ENCODE measurements around the gene MGAT1.
"Not testable (repeated sequence)": the region's sequence is repeated elsewhere in the genome, so short reads cannot be mapped to it uniquely, and the experiment has no call there.

The MGAT1 gene

GRCh38 chr5:180803181-180804128 lies 849 bp upstream of the MGAT1 start:
- no peak for DNase-seq

- DNase-seq, result no peak
Observed at GRCh38 chr5:180801596-180802324, 846 bp downstream of the MGAT1 start.

- DNase-seq, result peak; percentile 90
Observed at GRCh38 chr5:180799902-180800801, 2.5 kb downstream of the MGAT1 start.

GRCh38 chr5:180799194-180799593 lies 3.4 kb downstream of the MGAT1 start:
- no peak for DNase-seq

GRCh38 chr5:180798193-180798592 lies 4.4 kb downstream of the MGAT1 start:
- no peak for DNase-seq

- no peak for DNase-seq
Observed at GRCh38 chr5:180797256-180798192, 5.1 kb downstream of the MGAT1 start.

GRCh38 chr5:180795771-180796313 lies 6.8 kb downstream of the MGAT1 start:
- no peak for DNase-seq

GRCh38 chr5:180792965-180793287 lies 9.7 kb downstream of the MGAT1 start:
- DNase-seq, result no peak

- no peak for DNase-seq
Observed at GRCh38 chr5:180792287-180792964, 10.2 kb downstream of the MGAT1 start.

GRCh38 chr5:180791611-180792213 lies 10.9 kb downstream of the MGAT1 start:
- no peak for DNase-seq

- DNase-seq, result no peak
Observed at GRCh38 chr5:180790524-180790923, 12.1 kb downstream of the MGAT1 start.

GRCh38 chr5:180790020-180790419 lies 12.6 kb downstream of the MGAT1 start:
- no peak for DNase-seq

GRCh38 chr5:180788651-180789410 lies 13.8 kb downstream of the MGAT1 start:
- DNase-seq, result not testable (repeated sequence)

- no peak for DNase-seq
Observed at GRCh38 chr5:180787711-180788431, 14.7 kb downstream of the MGAT1 start.

- no peak for DNase-seq
Observed at GRCh38 chr5:180786531-180787398, 15.8 kb downstream of the MGAT1 start.

GRCh38 chr5:180785794-180786221 lies 16.8 kb downstream of the MGAT1 start:
- peak; percentile 77 for DNase-seq

- no peak for DNase-seq
Observed at GRCh38 chr5:180785121-180785781, 17.4 kb downstream of the MGAT1 start.

Measured in NCI-H226 (cell line).